GM23338 (cell line): ENCODE results near the gene PKNOX2. TPM values are rescaled to one million over a fixed set of nuclear protein-coding genes. Genes with fewer than 3 reads are reported as not detected.

Source experiments
- ATAC-seq: fragments of 200-7000 bp; cut with Tn5 transposase; 3 replicates; pipeline ENCODE4 v1.9.1; 2020
- DNase-seq: peaks from one replicate; pipeline ENCODE4 v3.0.0-alpha.2; 2015; ENCODE audit warnings: low spot score
- H2AFZ ChIP-seq: fragments of 200-600 bp; sonication (generic); 2 replicates; pipeline ENCODE4 v1.8.0; 2016; ENCODE audit warnings: antibody characterized with exemption, mild to moderate bottlenecking, moderate library complexity
- H3F3A ChIP-seq: fragments of 200-600 bp; sonication (generic); replicated peaks from 2 replicates; pipeline ENCODE4 v1.8.0; 2017; ENCODE audit warnings: antibody characterized with exemption, mixed run types, low read depth
- H3K27ac ChIP-seq: fragments of 200-600 bp; sonication (generic); 2 replicates; pipeline ENCODE4 v1.6.1; 2016; ENCODE audit warnings: low read depth
- H3K27me3 ChIP-seq: fragments of 200-600 bp; sonication (generic); 2 replicates; pipeline ENCODE4 v1.8.0; 2016; ENCODE audit warnings: mild to moderate bottlenecking, mixed run types, moderate library complexity; ENCODE audit not compliant: insufficient read depth
- H3K36me3 ChIP-seq: fragments of 200-600 bp; sonication (generic); 2 replicates; pipeline ENCODE4 v1.8.0; 2016; ENCODE audit warnings: mild to moderate bottlenecking; ENCODE audit not compliant: insufficient read depth
- H3K4me1 ChIP-seq: fragments of 200-600 bp; sonication (generic); 2 replicates; pipeline ENCODE4 v1.8.0; 2016; ENCODE audit warnings: mild to moderate bottlenecking, moderate library complexity; ENCODE audit not compliant: insufficient read depth
- H3K4me2 ChIP-seq: fragments of 200-600 bp; sonication (generic); 2 replicates; pipeline ENCODE4 v1.7.1; 2017; ENCODE audit warnings: mixed run types
- H3K4me3 ChIP-seq: fragments of 200-600 bp; sonication (generic); 2 replicates; pipeline ENCODE4 v1.6.1; 2016; ENCODE audit warnings: mixed run types
- H3K79me2 ChIP-seq: fragments of 200-600 bp; sonication (generic); replicated peaks from 2 replicates; pipeline ENCODE4 v1.8.0; 2017; ENCODE audit warnings: mild to moderate bottlenecking; ENCODE audit not compliant: insufficient read depth
- H3K9me2 ChIP-seq: fragments of 200-600 bp; sonication (generic); 2 replicates; pipeline ENCODE4 v1.8.0; 2017; ENCODE audit not compliant: insufficient read depth
- H4K20me1 ChIP-seq: fragments of 200-600 bp; sonication (generic); replicated peaks from 2 replicates; pipeline ENCODE4 v1.8.0; 2017; ENCODE audit warnings: mild to moderate bottlenecking; ENCODE audit not compliant: insufficient read depth
- H3K27ac Mint-ChIP-seq: 2 replicates; pipeline ENCODE4 v1.8.0; 2020; ENCODE audit warnings: inconsistent platforms, mild to moderate bottlenecking, moderate library complexity, mixed read lengths
- H3K27me3 Mint-ChIP-seq: 3 replicates; pipeline ENCODE4 v1.8.0; 2022; ENCODE audit warnings: low read depth, mild to moderate bottlenecking, moderate library complexity, mixed read lengths, inconsistent platforms; ENCODE audit not compliant: insufficient read depth, poor library complexity
- H3K36me3 Mint-ChIP-seq: 3 replicates; pipeline ENCODE4 v1.8.0; 2021; ENCODE audit warnings: low read depth, mild to moderate bottlenecking, inconsistent platforms, moderate library complexity, mixed read lengths
- H3K4me1 Mint-ChIP-seq: 3 replicates; pipeline ENCODE4 v1.8.0; 2020; ENCODE audit warnings: mild to moderate bottlenecking, inconsistent platforms, mixed read lengths
- H3K4me3 Mint-ChIP-seq: 3 replicates; pipeline ENCODE4 v1.8.0; 2021; ENCODE audit warnings: moderate library complexity, mild to moderate bottlenecking, inconsistent platforms, mixed read lengths
- H3K9me3 Mint-ChIP-seq: 3 replicates; pipeline ENCODE4 v1.8.0; 2020; ENCODE audit warnings: moderate library complexity, mild to moderate bottlenecking, inconsistent platforms, mixed read lengths
- CTCF ChIP-seq, 2 experiments: fragments of 200-600 bp in 1 of 2; sonication (generic) in 1 of 2; conservative IDR thresholded peaks; 2 replicates each; pipeline versions ENCODE4 v1.5.1 to v1.6.1; 2016 to 2017; ENCODE audit warnings: antibody characterized with exemption in 2 of 2, low read depth in 2 of 2, mild to moderate bottlenecking in 2 of 2, moderate library complexity in 1 of 2
- ETS1 ChIP-seq: IDR thresholded peaks from 2 replicates; pipeline ENCODE4 v1.6.1; 2016; ENCODE audit warnings: antibody characterized with exemption
- EZH2phosphoT487 ChIP-seq: fragments of 200-600 bp; sonication (generic); IDR thresholded peaks from one replicate; pipeline ENCODE4 v1.8.1; 2018; ENCODE audit warnings: antibody characterized with exemption; ENCODE audit not compliant: unreplicated experiment
- JUNB ChIP-seq: IDR thresholded peaks from one replicate; pipeline ENCODE4 v1.6.1; 2016; ENCODE audit warnings: antibody characterized with exemption; ENCODE audit not compliant: unreplicated experiment
- NANOG ChIP-seq: IDR thresholded peaks from 2 replicates; pipeline ENCODE4 v1.6.1; 2016; ENCODE audit warnings: antibody characterized with exemption, borderline replicate concordance
- POLR2AphosphoS5 ChIP-seq: IDR thresholded peaks from 2 replicates; pipeline ENCODE4 v1.6.1; 2016; ENCODE audit warnings: antibody characterized with exemption, low read depth
- STAT1 ChIP-seq: IDR thresholded peaks from one replicate; pipeline ENCODE4 v1.6.1; 2016; ENCODE audit warnings: antibody characterized with exemption; ENCODE audit not compliant: unreplicated experiment
- ZNF114 ChIP-seq: fragments of 250-450 bp; sonication (Bioruptor Pico); IDR thresholded peaks from 2 replicates; pipeline ENCODE4 v1.5.0; 2020; ENCODE audit warnings: mild to moderate bottlenecking, moderate library complexity
- ZNF462 ChIP-seq: fragments of 250-450 bp; sonication (Bioruptor Pico); IDR thresholded peaks from 2 replicates; pipeline ENCODE4 v1.5.0; 2020; ENCODE audit warnings: mild to moderate bottlenecking, moderate library complexity
- polyA plus RNA-seq: library from polyadenylated mRNA; unstranded; fragments of >200 nt; fragmentation: Nextera tagmentation; extraction: Ambion mirVana; gene quantifications from 2 replicates; pipeline ENCODE4 v1.2.1, GENCODE V29; 2016
- total RNA-seq: library from RNA; depleted of rRNA; stranded (reverse); fragments of >200 nt; shearing (Covaris generic); gene quantifications from 2 replicates; pipeline ENCODE4 v1.2.3, GENCODE V29; 2014

PKNOX2 gene
- total and polyA plus RNA-seq, 2 experiments from 2014 or later: 0.42 to 0.83 TPM

- TF ChIP-seq CTCF (conservative IDR thresholded peaks at IDR 0.05; ENCODE audit: low read depth in 2 of 2) (no peak), JUNB (no peak), POLR2AphosphoS5 (no peak), NANOG (no peak)
Observed at GRCh38 chr11:125388611-125389010, 224.1 kb downstream of the PKNOX2 start (continued).

GRCh38 chr11:125389339-125390166 lies 225.0 kb downstream of the PKNOX2 start:
- H3K27me3 Mint-ChIP-seq: peaks cover 2% of the 10 kb centered on the region
- no peak overlapping the region for H3K27ac ChIP-seq
- H3K9me2 ChIP-seq: peaks cover 19% of the 10 kb centered on the region; the same call in 1 of the 2 replicates
- H3K36me3 ChIP-seq: no peaks in the 10 kb centered on the region
- peak; percentile 53 for ATAC-seq
- no peaks in the 10 kb centered on the region for H3K79me2 ChIP-seq
- H3K9me3 Mint-ChIP-seq: no peaks in the 10 kb centered on the region
- no peak overlapping the region for H3K4me2 ChIP-seq
- H3K4me1 ChIP-seq: peaks cover 17% of the 10 kb centered on the region
- H3K4me3 Mint-ChIP-seq: no peak overlapping the region
- DNase-seq: no peak
- peaks cover 33% of the 10 kb centered on the region for H3K4me1 Mint-ChIP-seq
- no peaks in the 10 kb centered on the region for H4K20me1 ChIP-seq
- H3F3A ChIP-seq: no peaks in the 10 kb centered on the region
- no peak overlapping the region for H3K4me3 ChIP-seq
- H2AFZ ChIP-seq: peak overlapping the region; percentile 59; the same call in 1 of the 2 replicates
- no peaks in the 10 kb centered on the region for H3K27me3 ChIP-seq
- no peaks in the 10 kb centered on the region for H3K36me3 Mint-ChIP-seq
- H3K27ac Mint-ChIP-seq: no peak overlapping the region
- TF ChIP-seq POLR2AphosphoS5 (no peak), JUNB (no peak), ZNF114 (CRISPR knock-in tag) (no peak), NANOG (no peak), ETS1 (no peak), EZH2phosphoT487 (no peak), ZNF462 (CRISPR knock-in tag) (no peak), STAT1 (no peak), CTCF (conservative IDR thresholded peaks at IDR 0.05; ENCODE audit: low read depth in 2 of 2) (no peak)
